Activated T-cell treated with anti-CD3 and anti-CD28 coated beads, Interleukin-2, amount 50 U/mL, for 72 hours (primary cell): Measurements from ENCODE around the gene RFX4. TPM values are rescaled to one million over a fixed set of nuclear protein-coding genes. Genes with fewer than 3 reads are reported as not detected.

ENCODE experiments used
- ATAC-seq, 2 donors: fragments of 150-1000 bp; cut with Tn5 transposase; replicated peaks in 1 of 2; 2 replicates each; pipeline ENCODE4 v1.10.0; 2021; ENCODE audit warnings: moderate library complexity in 2 of 2, mild to moderate bottlenecking in 1 of 2
- DNase-seq, 2 donors: peaks; one replicate each; pipeline ENCODE4 v3.0.0; 2021 to 2022; ENCODE audit warnings: mixed read lengths in 1 of 2
- H3K27ac Mint-ChIP-seq: one replicate; pipeline ENCODE4 v1.8.0; 2022; ENCODE audit warnings: mild to moderate bottlenecking, moderate library complexity, mixed read lengths
- H3K27me3 Mint-ChIP-seq: one replicate; pipeline ENCODE4 v1.8.0; 2022; ENCODE audit warnings: low read depth, mixed read lengths
- H3K36me3 Mint-ChIP-seq, 2 donors: one replicate each; pipeline ENCODE4 v1.8.0; 2022; ENCODE audit warnings: mixed read lengths in 2 of 2, mild to moderate bottlenecking in 1 of 2; ENCODE audit not compliant: insufficient read depth in 2 of 2
- H3K4me1 Mint-ChIP-seq: one replicate; pipeline ENCODE4 v1.8.0; 2022; ENCODE audit warnings: low read depth, mixed read lengths
- H3K4me3 Mint-ChIP-seq, 2 donors: one replicate each; pipeline ENCODE4 v1.8.0; 2022; ENCODE audit warnings: mild to moderate bottlenecking in 2 of 2, mixed read lengths in 2 of 2, moderate library complexity in 2 of 2
- H3K9me3 Mint-ChIP-seq, 2 donors: one replicate each; pipeline ENCODE4 v1.8.0; 2022; ENCODE audit warnings: mixed read lengths in 2 of 2
- total RNA-seq, 2 donors: library from RNA; stranded (reverse); gene quantifications; one replicate each; pipeline ENCODE4 v1.2.3, GENCODE V29; 2022

RFX4 gene
- total RNA-seq, 2 donors from 2014 or later: not detected

- no peak overlapping the region for H3K4me3 Mint-ChIP-seq
- H3K27ac Mint-ChIP-seq: no peak overlapping the region
- no peak for DNase-seq
- no peaks in the 10 kb centered on the region for H3K9me3 Mint-ChIP-seq
- H3K36me3 Mint-ChIP-seq: peaks cover 3 to 8% of the 10 kb centered on the region in 2 donors
- H3K27me3 Mint-ChIP-seq: no peaks in the 10 kb centered on the region
- peaks cover 27% of the 10 kb centered on the region for H3K4me1 Mint-ChIP-seq
- no peak for ATAC-seq
Observed at GRCh38 chr12:106776897-106777296, 194.1 kb downstream of the RFX4 start.

GRCh38 chr12:106780010-106780631 lies 197.3 kb downstream of the RFX4 start:
- Mint-ChIP-seq H3K36me3 (peaks cover 2 to 6% of the 10 kb centered on the region in 2 donors), H3K27ac (no peak overlapping the region), H3K4me1 (peaks cover 30% of the 10 kb centered on the region), H3K4me3 (no peak overlapping the region), H3K9me3 (no peaks in the 10 kb centered on the region), H3K27me3 (no peaks in the 10 kb centered on the region)
- DNase-seq (no peak), ATAC-seq (no peak)

GRCh38 chr12:106782619-106783018 lies 199.8 kb downstream of the RFX4 start:
- peaks cover 4 to 5% of the 10 kb centered on the region in 2 donors for H3K36me3 Mint-ChIP-seq
- no peak overlapping the region for H3K4me3 Mint-ChIP-seq
- no peaks in the 10 kb centered on the region for H3K9me3 Mint-ChIP-seq
- ATAC-seq (no peak), DNase-seq (no peak)
- peaks cover 6% of the 10 kb centered on the region for H3K4me1 Mint-ChIP-seq
- H3K27me3 Mint-ChIP-seq: no peaks in the 10 kb centered on the region
- no peak overlapping the region for H3K27ac Mint-ChIP-seq

GRCh38 chr12:106783515-106783914 lies 200.7 kb downstream of the RFX4 start:
- Mint-ChIP-seq H3K4me3 (no peak overlapping the region), H3K9me3 (no peaks in the 10 kb centered on the region), H3K27me3 (no peaks in the 10 kb centered on the region), H3K4me1 (peaks cover 6% of the 10 kb centered on the region), H3K36me3 (peaks cover 4 to 5% of the 10 kb centered on the region in 2 donors), H3K27ac (no peak overlapping the region)
- ATAC-seq (no peak), DNase-seq (no peak)

GRCh38 chr12:106790020-106790419 lies 207.2 kb downstream of the RFX4 start:
- DNase-seq: no peak
- Mint-ChIP-seq H3K27ac (no peak overlapping the region), H3K9me3 (peaks cover 0 to 2% of the 10 kb centered on the region in 2 donors), H3K4me1 (no peaks in the 10 kb centered on the region), H3K36me3 (peaks cover 2 to 12% of the 10 kb centered on the region in 2 donors), H3K4me3 (no peak overlapping the region), H3K27me3 (no peaks in the 10 kb centered on the region)
- no peak for ATAC-seq

GRCh38 chr12:106791531-106791930 lies 208.7 kb downstream of the RFX4 start:
- DNase-seq (no peak), ATAC-seq (no peak)
- no peaks in the 10 kb centered on the region for H3K4me1 Mint-ChIP-seq
- H3K9me3 Mint-ChIP-seq: peaks cover 0 to 2% of the 10 kb centered on the region in 2 donors
- H3K27ac Mint-ChIP-seq: no peak overlapping the region
- peaks cover 2 to 12% of the 10 kb centered on the region in 2 donors for H3K36me3 Mint-ChIP-seq
- H3K27me3 Mint-ChIP-seq: no peaks in the 10 kb centered on the region
- no peak overlapping the region for H3K4me3 Mint-ChIP-seq

DNA sequence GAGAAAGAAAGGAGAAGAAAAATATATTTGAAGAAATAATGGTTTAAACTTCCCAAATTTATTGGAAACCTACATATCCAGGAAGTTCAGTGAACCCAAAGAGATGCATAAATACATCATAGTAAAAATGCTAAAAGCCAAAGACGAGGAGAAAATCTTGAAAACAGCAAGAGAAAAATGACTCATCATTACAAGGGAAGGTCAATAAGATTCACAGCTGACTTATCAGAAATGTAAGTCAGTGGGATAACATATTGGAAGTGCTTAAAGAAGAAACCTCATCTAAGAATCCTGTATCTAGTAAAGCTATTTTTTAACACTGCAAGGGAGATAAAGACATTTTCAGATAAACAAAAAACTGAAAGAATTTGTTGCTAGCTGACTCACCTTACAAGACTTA lies 211.6 kb downstream of the RFX4 start:
- Mint-ChIP-seq H3K4me1 (no peaks in the 10 kb centered on the region), H3K9me3 (peaks cover 0 to 2% of the 10 kb centered on the region in 2 donors), H3K4me3 (no peak overlapping the region), H3K27ac (peak overlapping the region; percentile 29), H3K36me3 (peaks cover 0 to 8% of the 10 kb centered on the region in 2 donors), H3K27me3 (no peaks in the 10 kb centered on the region)
- DNase-seq (no peak), ATAC-seq (no peak)

DNA sequence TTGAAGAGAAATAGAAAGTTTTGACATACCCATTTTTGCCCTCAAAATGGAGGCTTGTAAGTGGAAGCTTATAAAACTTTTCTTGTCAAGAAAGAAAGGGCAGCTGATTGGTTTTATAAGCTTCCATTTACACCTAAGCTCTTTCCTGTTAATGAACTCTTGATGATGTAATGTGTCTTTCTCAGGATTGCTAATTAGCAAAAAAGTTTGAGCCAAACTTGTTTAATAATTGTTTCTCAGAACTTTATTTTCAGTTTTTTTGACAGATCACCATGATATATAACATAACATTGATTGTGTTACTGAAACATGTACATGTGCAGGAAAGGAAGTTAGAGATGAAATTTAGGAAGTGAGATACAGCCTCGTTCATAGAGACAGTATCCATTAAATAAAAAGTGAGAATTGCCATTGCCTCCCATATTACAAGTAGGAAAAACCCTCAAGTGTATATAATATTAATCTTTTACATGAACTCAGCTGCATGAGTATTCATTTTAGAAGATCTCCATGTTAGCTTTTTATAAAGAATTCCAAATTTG lies 218.4 kb downstream of the RFX4 start:
- peaks cover 0 to 6% of the 10 kb centered on the region in 2 donors for H3K36me3 Mint-ChIP-seq
- no peaks in the 10 kb centered on the region for H3K4me1 Mint-ChIP-seq
- H3K9me3 Mint-ChIP-seq: no peaks in the 10 kb centered on the region
- no peak overlapping the region for H3K4me3 Mint-ChIP-seq
- no peaks in the 10 kb centered on the region for H3K27me3 Mint-ChIP-seq
- DNase-seq (no peak), ATAC-seq (no peak)
- H3K27ac Mint-ChIP-seq: no peak overlapping the region

GRCh38 chr12:106801830-106802533 lies 219.2 kb downstream of the RFX4 start:
- H3K9me3 Mint-ChIP-seq: no peaks in the 10 kb centered on the region
- DNase-seq (no peak), ATAC-seq (no peak)
- H3K27me3 Mint-ChIP-seq: no peaks in the 10 kb centered on the region
- no peak overlapping the region for H3K27ac Mint-ChIP-seq
- H3K4me1 Mint-ChIP-seq: no peaks in the 10 kb centered on the region
- peaks cover 0 to 7% of the 10 kb centered on the region in 2 donors for H3K36me3 Mint-ChIP-seq
- no peak overlapping the region for H3K4me3 Mint-ChIP-seq

- Mint-ChIP-seq H3K36me3 (peaks cover 0 to 7% of the 10 kb centered on the region in 2 donors), H3K27me3 (no peaks in the 10 kb centered on the region), H3K9me3 (no peaks in the 10 kb centered on the region), H3K27ac (no peak overlapping the region), H3K4me3 (no peak overlapping the region), H3K4me1 (no peaks in the 10 kb centered on the region)
- ATAC-seq (no peak), DNase-seq (no peak)
Observed at GRCh38 chr12:106804668-106805067, 221.9 kb downstream of the RFX4 start.

Other genes with a start within 250 kb of the RFX4 start
- 1 to 10 TPM; 5.9 to 9.6 TPM for gene POLR3B, start 225.3 kb upstream of the RFX4 start, total RNA-seq
- 10 to 100 TPM; 11.8 to 15.2 TPM for gene RIC8B, start 191.7 kb downstream of the RFX4 start, total RNA-seq